B cell (primary cell): ENCODE measurements around the gene ULBP1.
"Not testable (repeated sequence)": the region's sequence is repeated elsewhere in the genome, so short reads cannot be mapped to it uniquely, and the experiment has no call there.

Source experiments
- CTCF ChIP-seq: fragments of 200-600 bp; IDR thresholded peaks from one replicate; pipeline ENCODE4 v1.8.0; 2022; ENCODE audit warnings: antibody characterized with exemption, mild to moderate bottlenecking
- EZH2 ChIP-seq: IDR thresholded peaks from 2 replicates; pipeline ENCODE4 v1.6.1; 2012; ENCODE audit warnings: borderline replicate concordance, low read depth, mild to moderate bottlenecking, moderate library complexity, low read length; ENCODE audit not compliant: insufficient read depth, poor library complexity, severe bottlenecking

DNA sequence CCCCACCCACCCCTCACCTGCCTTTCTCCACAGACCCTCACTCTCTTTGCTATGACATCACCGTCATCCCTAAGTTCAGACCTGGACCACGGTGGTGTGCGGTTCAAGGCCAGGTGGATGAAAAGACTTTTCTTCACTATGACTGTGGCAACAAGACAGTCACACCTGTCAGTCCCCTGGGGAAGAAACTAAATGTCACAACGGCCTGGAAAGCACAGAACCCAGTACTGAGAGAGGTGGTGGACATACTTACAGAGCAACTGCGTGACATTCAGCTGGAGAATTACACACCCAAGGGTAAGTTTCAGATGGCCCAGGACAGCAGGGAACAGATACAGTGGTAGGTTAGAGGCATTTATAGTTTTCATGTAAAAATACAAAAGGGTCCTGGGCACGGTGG is 18.5 kb upstream of the ULBP1 start:
- TF ChIP-seq CTCF, EZH2: not testable (repeated sequence)
